ENCODE data around the gene TRIP12. TPM values are rescaled to one million over a fixed set of nuclear protein-coding genes. Genes with fewer than 3 reads are reported as not detected.
A peak's percentile ranks its signal among the peaks of the same experiment; 100 is the strongest.
"Not testable (repeated sequence)": the region's sequence is repeated elsewhere in the genome, so short reads cannot be mapped to it uniquely, and the experiment has no call there.

The TRIP12 gene
- total RNA-seq: 100 to 1,000 TPM; 127 to 160 TPM

DNA sequence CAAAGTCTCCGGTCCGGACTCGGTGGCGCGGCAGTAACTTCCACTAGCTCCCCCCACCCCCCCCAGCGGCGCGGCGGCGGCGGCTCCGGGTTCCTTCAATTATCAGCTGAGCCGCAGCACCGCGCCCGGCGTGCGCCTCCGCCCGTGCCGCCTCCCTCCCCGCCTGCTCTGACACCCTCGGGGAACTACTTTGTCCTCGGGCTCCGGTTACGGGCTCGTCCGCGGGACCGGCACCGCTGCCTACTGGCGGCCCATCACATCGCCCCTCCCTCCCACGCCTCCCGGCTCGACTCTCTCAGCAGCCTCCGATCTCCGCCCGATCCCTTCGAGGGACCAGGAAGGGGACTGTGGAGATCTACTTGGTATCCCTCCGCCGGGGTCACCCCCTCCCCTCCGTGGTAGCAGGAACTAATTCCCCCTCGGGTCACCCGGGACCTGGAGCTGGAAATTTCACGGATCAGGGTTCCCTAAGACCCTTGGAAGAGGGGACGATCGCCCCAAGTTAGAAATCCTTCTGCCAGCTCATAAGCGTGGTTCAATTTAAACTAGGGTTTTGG is at the start of gene TRIP12:
TSS of gene TRIP12 (minus strand) at position 118 of the 557 bp plus-strand sequence. CDS start 41,930 bp downstream, outside the sequence.
- ATAC-seq (ENCODE audit: insufficient number of reproducible peaks, low FRiP score, low read depth) (peak; percentile 93), DNase-seq (ENCODE audit: low spot score) (peak; percentile 81)
- Histone ChIP-seq H3K27ac (peak within 1 kb of the TSS; percentile 99), H3K27me3 (replicated peaks; ENCODE audit: insufficient read depth) (no peaks in the 10 kb centered on the region), H3K9me3 (no peaks in the 10 kb centered on the region), H3K36me3 (peaks cover 4% of the 10 kb centered on the region), H3K4me1 (ENCODE audit: control insufficient read depth in 1 of 2, low read depth in 2 of 2) (peaks cover 15 to 21% of the 10 kb centered on the region in 2 donors), H3K4me3 (peak within 1 kb of the TSS; percentile 96)
- TF ChIP-seq, protein P1, sequence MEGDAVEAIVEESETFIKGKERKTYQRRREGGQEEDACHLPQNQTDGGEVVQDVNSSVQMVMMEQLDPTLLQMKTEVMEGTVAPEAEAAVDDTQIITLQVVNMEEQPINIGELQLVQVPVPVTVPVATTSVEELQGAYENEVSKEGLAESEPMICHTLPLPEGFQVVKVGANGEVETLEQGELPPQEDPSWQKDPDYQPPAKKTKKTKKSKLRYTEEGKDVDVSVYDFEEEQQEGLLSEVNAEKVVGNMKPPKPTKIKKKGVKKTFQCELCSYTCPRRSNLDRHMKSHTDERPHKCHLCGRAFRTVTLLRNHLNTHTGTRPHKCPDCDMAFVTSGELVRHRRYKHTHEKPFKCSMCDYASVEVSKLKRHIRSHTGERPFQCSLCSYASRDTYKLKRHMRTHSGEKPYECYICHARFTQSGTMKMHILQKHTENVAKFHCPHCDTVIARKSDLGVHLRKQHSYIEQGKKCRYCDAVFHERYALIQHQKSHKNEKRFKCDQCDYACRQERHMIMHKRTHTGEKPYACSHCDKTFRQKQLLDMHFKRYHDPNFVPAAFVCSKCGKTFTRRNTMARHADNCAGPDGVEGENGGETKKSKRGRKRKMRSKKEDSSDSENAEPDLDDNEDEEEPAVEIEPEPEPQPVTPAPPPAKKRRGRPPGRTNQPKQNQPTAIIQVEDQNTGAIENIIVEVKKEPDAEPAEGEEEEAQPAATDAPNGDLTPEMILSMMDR (IDR thresholded peaks at IDR 0.05): peak; percentile 12

DNA sequence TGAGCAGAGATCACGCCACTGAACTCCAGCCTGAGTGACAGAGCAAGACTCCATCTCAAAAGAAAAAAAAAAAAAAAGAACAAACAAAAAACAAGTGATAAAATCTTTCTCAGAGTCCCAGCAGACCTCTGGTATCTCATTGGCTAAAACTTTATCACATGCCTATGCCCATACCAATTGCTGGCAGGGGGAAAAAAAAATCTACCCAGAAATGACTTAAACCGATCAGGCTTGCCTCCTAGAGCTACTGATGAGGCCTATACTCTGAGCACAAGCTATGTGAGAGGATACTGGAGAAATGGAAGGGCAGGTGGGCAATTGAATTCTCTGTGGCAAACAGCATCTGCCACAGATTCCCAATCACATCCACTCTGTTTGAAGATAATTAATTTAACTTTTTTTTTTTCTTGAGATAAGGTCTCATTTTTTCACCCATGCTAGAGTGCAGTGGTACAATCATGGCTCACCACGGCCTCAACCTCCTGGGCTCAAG is 49.5 kb upstream of the TRIP12 start:
- Histone ChIP-seq H3K27ac (no peak overlapping the region), H3K4me1 (ENCODE audit: control insufficient read depth in 1 of 2, low read depth in 2 of 2) (peaks cover 0 to 11% of the 10 kb centered on the region in 2 donors), H3K9me3 (no peaks in the 10 kb centered on the region), H3K4me3 (no peak overlapping the region), H3K27me3 (replicated peaks; ENCODE audit: insufficient read depth) (no peaks in the 10 kb centered on the region), H3K36me3 (no peaks in the 10 kb centered on the region)
- DNase-seq (ENCODE audit: low spot score): no peak
- TF ChIP-seq, protein P1 (IDR thresholded peaks at IDR 0.05): no peak
- no peak for ATAC-seq (ENCODE audit: insufficient number of reproducible peaks, low FRiP score, low read depth)

DNA sequence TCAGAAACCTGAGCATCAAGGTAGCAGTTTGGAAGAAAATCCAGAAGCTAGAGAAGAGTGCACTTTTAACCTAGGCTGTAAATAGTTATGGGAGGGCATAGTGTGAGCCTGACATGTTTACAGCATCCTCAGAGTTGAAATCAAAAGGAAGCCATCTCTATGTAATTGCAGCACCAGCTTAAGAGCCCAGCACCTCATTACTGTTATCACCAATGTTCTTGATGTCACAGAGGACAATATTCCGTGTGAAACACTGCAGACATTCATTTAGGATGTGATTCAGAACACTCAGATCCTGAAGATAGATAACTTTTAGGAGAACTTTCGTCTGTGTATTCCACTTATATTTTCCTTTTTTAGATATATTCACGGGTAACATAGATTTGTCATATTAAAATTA is 48.6 kb upstream of the TRIP12 start:
- Histone ChIP-seq H3K36me3 (no peaks in the 10 kb centered on the region), H3K4me1 (ENCODE audit: control insufficient read depth in 1 of 2, low read depth in 2 of 2) (peaks cover 0 to 11% of the 10 kb centered on the region in 2 donors), H3K4me3 (no peak overlapping the region), H3K9me3 (no peaks in the 10 kb centered on the region), H3K27me3 (replicated peaks; ENCODE audit: insufficient read depth) (no peaks in the 10 kb centered on the region), H3K27ac (no peak overlapping the region)
- no peak for ATAC-seq (ENCODE audit: insufficient number of reproducible peaks, low FRiP score, low read depth)
- TF ChIP-seq, protein P1 (IDR thresholded peaks at IDR 0.05): no peak
- DNase-seq (ENCODE audit: low spot score): no peak

DNA sequence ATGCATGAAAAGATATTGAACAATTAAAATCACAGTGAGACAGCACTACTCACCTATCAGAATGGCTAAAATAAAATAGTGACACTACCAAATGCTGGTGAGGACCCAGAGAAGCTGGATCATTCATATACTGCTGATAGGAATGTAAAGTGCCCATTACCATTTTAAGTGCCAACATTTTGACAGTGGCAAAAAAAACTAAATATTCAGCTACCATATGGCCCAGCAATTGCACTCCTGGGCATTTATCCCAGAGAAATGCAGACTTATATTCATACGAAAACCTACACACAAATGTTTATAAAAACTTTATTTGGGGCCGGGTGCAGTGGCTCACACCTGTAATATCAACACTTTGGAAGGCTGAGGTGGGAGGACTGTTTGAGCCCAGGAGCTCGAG is 48.1 kb upstream of the TRIP12 start:
- H3K36me3 ChIP-seq: no peaks in the 10 kb centered on the region
- ATAC-seq (ENCODE audit: insufficient number of reproducible peaks, low FRiP score, low read depth): no peak
- no peak overlapping the region for H3K27ac ChIP-seq
- H3K9me3 ChIP-seq: no peaks in the 10 kb centered on the region
- TF ChIP-seq, protein P1 (IDR thresholded peaks at IDR 0.05): no peak
- peaks cover 0 to 11% of the 10 kb centered on the region in 2 donors for H3K4me1 ChIP-seq (ENCODE audit: control insufficient read depth in 1 of 2, low read depth in 2 of 2)
- H3K4me3 ChIP-seq: no peak overlapping the region
- no peaks in the 10 kb centered on the region for H3K27me3 ChIP-seq (replicated peaks; ENCODE audit: insufficient read depth)
- DNase-seq (ENCODE audit: low spot score): no peak

DNA sequence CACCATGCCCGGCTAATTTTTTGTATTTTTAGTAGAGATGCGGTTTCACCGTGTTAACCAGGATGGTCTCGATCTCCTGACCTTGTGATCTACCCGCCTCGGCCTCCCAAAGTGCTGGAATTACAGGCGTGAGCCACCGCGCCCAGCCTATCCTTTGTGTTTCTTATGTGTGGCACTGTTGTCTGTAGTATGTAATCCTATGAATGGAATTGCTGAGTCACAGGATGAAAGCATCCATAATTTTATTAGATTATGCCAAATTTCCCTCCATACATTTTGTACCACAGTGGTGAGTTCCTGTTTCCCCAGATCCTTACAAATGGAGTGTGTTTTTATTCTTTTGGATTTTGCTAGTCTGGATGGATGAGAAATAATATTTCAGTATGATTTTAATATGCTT is 41.8 kb upstream of the TRIP12 start:
- ATAC-seq (ENCODE audit: insufficient number of reproducible peaks, low FRiP score, low read depth); H3K9me3 ChIP-seq; H3K4me1 ChIP-seq (ENCODE audit: control insufficient read depth in 1 of 2, low read depth in 2 of 2); H3K36me3 ChIP-seq; H3K27me3 ChIP-seq (replicated peaks; ENCODE audit: insufficient read depth); H3K27ac ChIP-seq; DNase-seq (ENCODE audit: low spot score); H3K4me3 ChIP-seq: not testable (repeated sequence)

DNA sequence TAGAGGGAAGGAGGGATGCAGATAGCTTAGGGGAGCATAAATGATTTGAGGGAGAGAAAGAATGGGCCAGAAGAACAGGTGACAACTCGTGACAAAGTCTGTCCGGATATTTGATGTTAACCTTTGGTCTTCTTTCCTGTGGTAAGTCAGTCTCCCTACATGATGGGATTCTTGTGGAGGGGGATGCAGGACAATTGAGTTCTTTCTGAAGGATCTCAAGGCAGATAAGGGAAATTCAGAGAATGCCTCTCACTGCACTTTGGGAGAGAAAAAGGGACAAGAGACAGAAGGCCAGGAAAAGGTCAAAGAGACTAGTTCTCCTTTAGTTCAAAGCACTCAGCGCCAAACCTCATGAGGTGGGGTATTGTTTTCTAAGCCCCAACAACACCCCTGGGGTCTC is 34.7 kb upstream of the TRIP12 start:
- no peaks in the 10 kb centered on the region for H3K36me3 ChIP-seq
- ATAC-seq (ENCODE audit: insufficient number of reproducible peaks, low FRiP score, low read depth) (no peak), DNase-seq (ENCODE audit: low spot score) (no peak)
- H3K4me1 ChIP-seq (ENCODE audit: control insufficient read depth in 1 of 2, low read depth in 2 of 2): no peaks in the 10 kb centered on the region
- H3K9me3 ChIP-seq: no peaks in the 10 kb centered on the region
- no peak overlapping the region for H3K4me3 ChIP-seq
- H3K27me3 ChIP-seq (replicated peaks; ENCODE audit: insufficient read depth): no peaks in the 10 kb centered on the region
- TF ChIP-seq, protein P1 (IDR thresholded peaks at IDR 0.05): no peak
- no peak overlapping the region for H3K27ac ChIP-seq
